GM12875 (cell line): Measurements from ENCODE around the gene PHYKPL.

Experiments
- H3K4me3 ChIP-seq: one replicate; pipeline ENCODE4 v1.5.1; 2011; ENCODE audit warnings: low read depth, low read length, control low read depth
- CTCF ChIP-seq: IDR thresholded peaks from 2 replicates; pipeline ENCODE4 v1.5.1; 2011; ENCODE audit warnings: low read depth, mild to moderate bottlenecking, control low read depth, inconsistent platforms, low read length, moderate library complexity, borderline replicate concordance; ENCODE audit not compliant: insufficient read depth

The PHYKPL gene

DNA sequence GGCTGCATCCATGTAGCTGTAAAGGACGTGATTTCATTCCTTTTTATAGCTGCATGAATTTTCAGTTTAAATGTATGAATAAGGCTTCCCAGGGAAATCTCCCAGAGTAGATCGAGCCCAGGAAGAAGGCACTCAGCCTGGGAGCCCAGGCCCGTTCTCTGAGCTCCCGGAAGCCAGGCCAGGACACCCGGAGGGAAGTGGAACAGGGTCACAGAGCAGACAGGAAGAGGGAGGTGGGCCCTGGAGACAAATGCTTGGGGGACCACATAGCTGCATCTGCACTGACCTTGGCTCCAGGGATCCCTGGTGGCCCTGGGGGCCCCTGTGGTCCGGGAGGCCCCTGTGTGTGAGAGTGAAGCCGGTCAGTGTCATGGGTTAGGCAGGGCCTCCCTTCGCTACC, 19.7 kb upstream of the PHYKPL start:
- TF ChIP-seq CTCF, result no peak
- H3K4me3 ChIP-seq, result no peak overlapping the region

GRCh38 chr5:178250263-178250662, 17.7 kb upstream of the PHYKPL start:
- H3K4me3 ChIP-seq, result no peak overlapping the region
- no peak for TF ChIP-seq CTCF

- no peak overlapping the region for H3K4me3 ChIP-seq
- TF ChIP-seq CTCF, result no peak
These were observed 16.8 kb upstream of the PHYKPL start for GRCh38 chr5:178249191-178249989.

- TF ChIP-seq CTCF, result no peak
- no peak overlapping the region for H3K4me3 ChIP-seq
These were observed 16.1 kb upstream of the PHYKPL start for GRCh38 chr5:178248750-178249149.

GRCh38 chr5:178247481-178248456, 15.2 kb upstream of the PHYKPL start:
- TF ChIP-seq CTCF, result 0 out of 2 replicates have a peak, but pooled peaks have one; percentile 10
- H3K4me3 ChIP-seq, result no peak overlapping the region

- H3K4me3 ChIP-seq, result no peak overlapping the region
- TF ChIP-seq CTCF, result no peak
These were observed 14.2 kb upstream of the PHYKPL start for GRCh38 chr5:178246624-178247279.
